Measurements from ENCODE around the gene MAG. TPM values are rescaled to one million over a fixed set of nuclear protein-coding genes. Genes with fewer than 3 reads are reported as not detected.

The MAG gene
- total RNA-seq, 1 experiment from 2014 or later, result not detected

DNA sequence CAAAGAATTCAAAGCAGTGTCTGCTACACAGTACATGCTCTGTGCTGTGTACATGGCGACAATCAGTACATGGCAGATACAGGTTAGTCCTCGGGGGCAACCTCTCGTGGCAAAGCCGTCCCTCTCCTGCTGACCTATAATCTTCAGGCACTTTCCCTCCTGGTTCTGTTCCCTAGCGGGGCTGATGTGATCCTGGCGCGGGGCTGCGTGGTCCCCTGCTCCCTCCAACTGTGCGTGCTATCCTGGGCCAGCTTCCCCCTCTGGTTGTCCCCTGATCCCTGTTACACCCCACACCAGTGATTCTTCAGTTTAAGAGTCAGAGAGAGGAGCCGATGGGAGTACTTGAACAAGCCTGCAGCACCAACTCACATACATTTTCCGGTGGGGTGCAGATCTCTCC lies 12.1 kb downstream of the MAG start:
- TF ChIP-seq CTCF (conservative IDR thresholded peaks at IDR 0.05), result no peak
- Histone ChIP-seq H3K56ac (ENCODE audit: insufficient read length, low read depth, low read length) (no peak overlapping the region), H3K4me1 (ENCODE audit: insufficient read depth, low read length) (no peaks in the 10 kb centered on the region; the same call in 1 of the 2 replicates), H3K79me2 (ENCODE audit: insufficient read depth, low read length) (no peaks in the 10 kb centered on the region), H3K4ac (ENCODE audit: low read depth, low read length) (no peak overlapping the region), H4K5ac (ENCODE audit: insufficient read length, low read depth, low read length) (no peak overlapping the region), H4K91ac (ENCODE audit: insufficient read length, low read depth, low read length) (no peak overlapping the region), H3T11ph (ENCODE audit: low read length) (no peak overlapping the region), H3K4me2 (ENCODE audit: insufficient read depth, insufficient read length, low read length) (no peak overlapping the region), H3K9me3 (ENCODE audit: control insufficient read depth, low read depth, low read length) (no peaks in the 10 kb centered on the region), H2BK5ac (ENCODE audit: insufficient read length, low read length) (no peak overlapping the region), H3K23me2 (ENCODE audit: insufficient read length, low read depth, low read length, poor library complexity, severe bottlenecking) (no peaks in the 10 kb centered on the region), H2BK120ac (ENCODE audit: low read depth, low read length, poor library complexity, severe bottlenecking) (no peak overlapping the region), H2AFZ (ENCODE audit: low read length) (no peak overlapping the region), H3K18ac (ENCODE audit: insufficient read length, low read depth, low read length) (no peak overlapping the region), H3K9ac (ENCODE audit: extremely low read depth, insufficient read length, low read length) (no peak overlapping the region), H2BK20ac (ENCODE audit: low read depth, low read length, poor library complexity, severe bottlenecking) (no peak overlapping the region), H3K14ac (ENCODE audit: insufficient read depth, low read length) (no peak overlapping the region), H4K20me1 (ENCODE audit: control insufficient read depth, insufficient read depth, insufficient read length) (no peaks in the 10 kb centered on the region), H2BK15ac (ENCODE audit: low read depth, low read length) (no peak overlapping the region), H3K27ac (ENCODE audit: insufficient read length, low read depth, low read length) (no peak overlapping the region), H3K79me1 (ENCODE audit: insufficient read depth, low read depth, low read length, poor library complexity, severe bottlenecking) (no peaks in the 10 kb centered on the region), H4K8ac (replicated peaks; ENCODE audit: insufficient read length, low read depth, low read length) (no peak overlapping the region), H2AK5ac (ENCODE audit: insufficient read length, low read length) (no peak overlapping the region), H3K23ac (ENCODE audit: insufficient read length, low read depth, low read length) (no peak overlapping the region), H2BK12ac (ENCODE audit: insufficient read length, low read depth, low read length) (no peak overlapping the region), H3K27me3 (ENCODE audit: insufficient read depth, low read length) (no peaks in the 10 kb centered on the region)
- Mint-ChIP-seq H3K9me3 (no peaks in the 10 kb centered on the region), H3K27ac (peak overlapping the region in 2 of 3 experiments; percentile 3 to 34; a peak in 2 of 7 replicates), H3K36me3 (ENCODE audit: insufficient read depth in 1 of 3, low read depth in 3 of 3) (no peaks in the 10 kb centered on the region), H3K4me3 (no peak overlapping the region; a peak in 1 of 5 replicates), H3K4me1 (peaks cover 0 to 10% of the 10 kb centered on the region in 2 experiments; a peak in 2 of 4 replicates), H3K27me3 (ENCODE audit: low read depth) (no peaks in the 10 kb centered on the region)
- DNase-seq, result no peak
- no CpG with 5 or more reads among the region's 11 CpGs for WGBS (ENCODE audit: extremely low coverage, insufficient read length, low lambda C conversion rate)

Data from H9 (cell line).